HEK293 (cell line): ENCODE measurements around the gene MRPL17.

Experiments
- CTCF ChIA-PET: fragments of 350-600 bp; formaldehyde crosslinking; extraction: SDS; loops from one replicate; lab custom pipeline; 2021; ENCODE audit warnings: antibody characterized with exemption; lab: Yijun Ruan, JAX
- POLR2A ChIA-PET: fragments of 300-600 bp; formaldehyde crosslinking; extraction: SDS; loops from one replicate; lab custom pipeline; 2020; ENCODE audit warnings: antibody characterized with exemption, inconsistent platforms; lab: Yijun Ruan, JAX
- H3K27ac ChIP-seq: fragments of 200-500 bp; sonication (Bioruptor generic); 2 replicates; pipeline ENCODE4 v1.5.1; 2014; ENCODE audit warnings: low read depth, low read length, control low read depth, inconsistent platforms; ENCODE audit errors: extremely low read depth
- H3K36me3 ChIP-seq, 2 experiments: fragments of 200-500 bp in 1 of 2; sonication (Bioruptor generic) in 1 of 2; 1 replicate in 1 of 2; 2 replicates in 1 of 2; pipeline ENCODE4 v1.5.1; 2014 to 2017; ENCODE audit warnings: inconsistent platforms in 2 of 2, low read length in 2 of 2; ENCODE audit not compliant: control insufficient read depth in 2 of 2, insufficient read depth in 1 of 2
- H3K4me1 ChIP-seq: fragments of 200-500 bp; sonication (Bioruptor generic); 2 replicates; pipeline ENCODE4 v1.5.1; 2014; ENCODE audit warnings: mild to moderate bottlenecking, low read length, inconsistent platforms; ENCODE audit not compliant: control insufficient read depth, insufficient read depth
- H3K4me3 ChIP-seq: 2 replicates; pipeline ENCODE4 v1.5.1; 2011; ENCODE audit warnings: low read depth, mild to moderate bottlenecking, control low read depth, low read length, moderate library complexity
- H3K9me3 ChIP-seq: fragments of 200-500 bp; sonication (Bioruptor generic); 2 replicates; pipeline ENCODE4 v1.5.1; 2014; ENCODE audit warnings: low read depth, low read length, inconsistent platforms; ENCODE audit not compliant: control insufficient read depth, insufficient read depth
- HOXD13 ChIP-seq: sonication (generic); formaldehyde crosslinking; IDR thresholded peaks from 2 replicates; pipeline ENCODE4 v1.8.0; 2022; ENCODE audit warnings: missing genetic modification reagents, borderline replicate concordance
- RBAK ChIP-seq: fragments of 450-650 bp; formaldehyde crosslinking; IDR thresholded peaks from 2 replicates; pipeline ENCODE4 v1.5.1; 2016; ENCODE audit warnings: missing biosample characterization, missing genetic modification characterization
- SETDB1 ChIP-seq: IDR thresholded peaks from one replicate; pipeline ENCODE4 v1.6.1; 2017; ENCODE audit warnings: mild to moderate bottlenecking, low read length, moderate library complexity, mixed read lengths; ENCODE audit not compliant: insufficient read length
- ZEB2 ChIP-seq: fragments of 450-650 bp; formaldehyde crosslinking; IDR thresholded peaks from 2 replicates; pipeline ENCODE4 v1.5.1; 2016; ENCODE audit warnings: missing biosample characterization, missing genetic modification characterization
- ZFP3 ChIP-seq: fragments of 450-650 bp; formaldehyde crosslinking; IDR thresholded peaks from 2 replicates; pipeline ENCODE4 v1.5.1; 2016; ENCODE audit warnings: low read depth, missing biosample characterization, missing genetic modification characterization
- ZNF155 ChIP-seq: fragments of 450-650 bp; formaldehyde crosslinking; IDR thresholded peaks from 2 replicates; pipeline ENCODE4 v1.5.1; 2016; ENCODE audit warnings: missing biosample characterization, missing genetic modification characterization
- ZNF19 ChIP-seq: fragments of 450-650 bp; formaldehyde crosslinking; IDR thresholded peaks from 2 replicates; pipeline ENCODE4; 2016; ENCODE audit warnings: missing biosample characterization, missing genetic modification characterization, low read depth
- ZNF211 ChIP-seq: fragments of 450-650 bp; formaldehyde crosslinking; IDR thresholded peaks from 2 replicates; pipeline ENCODE4 v1.5.1; 2016; ENCODE audit warnings: low read depth, missing biosample characterization, missing genetic modification characterization
- ZNF223 ChIP-seq: fragments of 450-650 bp; formaldehyde crosslinking; IDR thresholded peaks from 2 replicates; pipeline ENCODE4 v1.5.1; 2016; ENCODE audit warnings: missing biosample characterization, missing genetic modification characterization
- ZNF266 ChIP-seq: fragments of 450-650 bp; formaldehyde crosslinking; IDR thresholded peaks from 2 replicates; pipeline ENCODE4 v1.5.1; 2016; ENCODE audit warnings: missing biosample characterization, missing genetic modification characterization, low read depth
- ZNF423 ChIP-seq: fragments of 450-650 bp; formaldehyde crosslinking; IDR thresholded peaks from 2 replicates; pipeline ENCODE4 v1.5.1; 2016; ENCODE audit warnings: missing biosample characterization, missing genetic modification characterization
- ZNF530 ChIP-seq: fragments of 450-650 bp; formaldehyde crosslinking; IDR thresholded peaks from 2 replicates; pipeline ENCODE4 v1.5.1; 2016; ENCODE audit warnings: low read depth, missing biosample characterization, missing genetic modification characterization
- ZNF555 ChIP-seq: fragments of 450-650 bp; formaldehyde crosslinking; conservative IDR thresholded peaks from 2 replicates; pipeline ENCODE4 v1.5.1; 2017; ENCODE audit warnings: missing biosample characterization, mild to moderate bottlenecking, missing genetic modification characterization, inconsistent platforms
- ZNF561 ChIP-seq: fragments of 450-650 bp; IDR thresholded peaks from 2 replicates; pipeline ENCODE4 v1.5.1; 2018; ENCODE audit warnings: missing biosample characterization, missing genetic modification characterization, borderline replicate concordance
- ZNF664 ChIP-seq: fragments of 450-650 bp; formaldehyde crosslinking; IDR thresholded peaks from 2 replicates; pipeline ENCODE4 v1.5.1; 2016; ENCODE audit warnings: missing biosample characterization, missing genetic modification characterization
- ZNF76 ChIP-seq: fragments of 450-650 bp; formaldehyde crosslinking; IDR thresholded peaks from 2 replicates; pipeline ENCODE4; 2016; ENCODE audit warnings: low read depth, missing biosample characterization, missing genetic modification characterization, borderline replicate concordance
- ZNF837 ChIP-seq: fragments of 450-650 bp; formaldehyde crosslinking; IDR thresholded peaks from 2 replicates; pipeline ENCODE4 v1.5.1; 2016; ENCODE audit warnings: missing biosample characterization, missing genetic modification characterization
- ZSCAN23 ChIP-seq: fragments of 450-650 bp; formaldehyde crosslinking; IDR thresholded peaks from 2 replicates; pipeline ENCODE4 v1.5.1; 2016; ENCODE audit warnings: missing biosample characterization, missing genetic modification characterization
- TF ChIP-seq, protein P1 (sequence below): fragments of 450-650 bp; formaldehyde crosslinking; IDR thresholded peaks from 2 replicates; pipeline ENCODE4 v1.5.1; 2017; ENCODE audit warnings: missing biosample characterization, missing genetic modification characterization
- TF ChIP-seq, protein P2 (sequence below): fragments of 450-650 bp; formaldehyde crosslinking; IDR thresholded peaks from 2 replicates; pipeline ENCODE4 v1.5.1; 2017; ENCODE audit warnings: missing biosample characterization, missing genetic modification characterization
- TF ChIP-seq, protein P3 (sequence below): fragments of 450-650 bp; formaldehyde crosslinking; IDR thresholded peaks from 2 replicates; pipeline ENCODE4 v1.5.1; 2016; ENCODE audit warnings: missing biosample characterization, missing genetic modification characterization
- TF ChIP-seq, protein P4 (sequence below): fragments of 450-650 bp; formaldehyde crosslinking; IDR thresholded peaks from 2 replicates; pipeline ENCODE4 v1.5.1; 2017; ENCODE audit warnings: missing biosample characterization, missing genetic modification characterization
- TF ChIP-seq, protein P5 (sequence below): fragments of 450-650 bp; formaldehyde crosslinking; IDR thresholded peaks from 2 replicates; pipeline ENCODE4 v1.5.1; 2016; ENCODE audit warnings: missing biosample characterization, missing genetic modification characterization
- TF ChIP-seq, protein P6 (sequence below): sonication (generic); formaldehyde crosslinking; IDR thresholded peaks from 2 replicates; pipeline ENCODE4 v1.8.1; 2022; ENCODE audit warnings: mild to moderate bottlenecking, moderate library complexity, missing genetic modification reagents
- TF ChIP-seq, protein P7 (sequence below): fragments of 450-650 bp; formaldehyde crosslinking; IDR thresholded peaks from 2 replicates; pipeline ENCODE4 v1.5.1; 2016; ENCODE audit warnings: missing biosample characterization, missing genetic modification characterization

The MRPL17 gene

DNA sequence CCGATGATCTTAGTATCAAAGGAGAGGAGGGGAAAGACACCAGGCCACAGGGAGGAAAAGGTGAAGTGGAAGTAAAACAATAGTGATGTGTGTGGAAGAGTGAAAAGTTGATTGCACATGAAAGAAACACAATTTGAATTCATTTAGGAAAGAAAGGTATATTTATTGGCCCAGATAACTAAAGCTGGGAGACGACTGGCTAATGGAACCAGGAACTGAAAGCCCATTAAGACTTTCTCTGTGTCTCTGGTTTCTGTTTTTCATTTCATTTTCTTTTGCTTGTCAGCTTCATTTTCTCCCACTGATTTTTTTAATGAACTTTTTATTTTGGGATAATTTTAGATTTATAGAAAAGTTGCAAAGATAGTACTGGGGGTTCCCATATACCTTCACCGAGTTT lies 22.4 kb downstream of the MRPL17 start:
- no peaks in the 10 kb centered on the region for H3K36me3 ChIP-seq
- no peak overlapping the region for H3K4me3 ChIP-seq
- POLR2A ChIA-PET: no interaction called here
- no peaks in the 10 kb centered on the region for H3K4me1 ChIP-seq
- CTCF ChIA-PET: no interaction called here
- no peaks in the 10 kb centered on the region for H3K9me3 ChIP-seq
- TF ChIP-seq ZNF155 (tag by site-specific recombination): no peak
- TF ChIP-seq, protein P1, sequence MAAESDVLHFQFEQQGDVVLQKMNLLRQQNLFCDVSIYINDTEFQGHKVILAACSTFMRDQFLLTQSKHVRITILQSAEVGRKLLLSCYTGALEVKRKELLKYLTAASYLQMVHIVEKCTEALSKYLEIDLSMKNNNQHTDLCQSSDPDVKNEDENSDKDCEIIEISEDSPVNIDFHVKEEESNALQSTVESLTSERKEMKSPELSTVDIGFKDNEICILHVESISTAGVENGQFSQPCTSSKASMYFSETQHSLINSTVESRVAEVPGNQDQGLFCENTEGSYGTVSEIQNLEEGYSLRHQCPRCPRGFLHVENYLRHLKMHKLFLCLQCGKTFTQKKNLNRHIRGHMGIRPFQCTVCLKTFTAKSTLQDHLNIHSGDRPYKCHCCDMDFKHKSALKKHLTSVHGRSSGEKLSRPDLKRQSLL (tag by site-specific recombination): no peak
- TF ChIP-seq ZNF837 (tag by site-specific recombination): no peak
- TF ChIP-seq RBAK (tag by site-specific recombination): no peak
- TF ChIP-seq, protein P2, sequence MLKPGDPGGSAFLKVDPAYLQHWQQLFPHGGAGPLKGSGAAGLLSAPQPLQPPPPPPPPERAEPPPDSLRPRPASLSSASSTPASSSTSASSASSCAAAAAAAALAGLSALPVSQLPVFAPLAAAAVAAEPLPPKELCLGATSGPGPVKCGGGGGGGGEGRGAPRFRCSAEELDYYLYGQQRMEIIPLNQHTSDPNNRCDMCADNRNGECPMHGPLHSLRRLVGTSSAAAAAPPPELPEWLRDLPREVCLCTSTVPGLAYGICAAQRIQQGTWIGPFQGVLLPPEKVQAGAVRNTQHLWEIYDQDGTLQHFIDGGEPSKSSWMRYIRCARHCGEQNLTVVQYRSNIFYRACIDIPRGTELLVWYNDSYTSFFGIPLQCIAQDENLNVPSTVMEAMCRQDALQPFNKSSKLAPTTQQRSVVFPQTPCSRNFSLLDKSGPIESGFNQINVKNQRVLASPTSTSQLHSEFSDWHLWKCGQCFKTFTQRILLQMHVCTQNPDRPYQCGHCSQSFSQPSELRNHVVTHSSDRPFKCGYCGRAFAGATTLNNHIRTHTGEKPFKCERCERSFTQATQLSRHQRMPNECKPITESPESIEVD: no peak
- no peak for TF ChIP-seq ZNF664 (tag by site-specific recombination)
- TF ChIP-seq ZNF555 (tag by site-specific recombination): no peak
- TF ChIP-seq SETDB1: no peak
- TF ChIP-seq, protein P3, sequence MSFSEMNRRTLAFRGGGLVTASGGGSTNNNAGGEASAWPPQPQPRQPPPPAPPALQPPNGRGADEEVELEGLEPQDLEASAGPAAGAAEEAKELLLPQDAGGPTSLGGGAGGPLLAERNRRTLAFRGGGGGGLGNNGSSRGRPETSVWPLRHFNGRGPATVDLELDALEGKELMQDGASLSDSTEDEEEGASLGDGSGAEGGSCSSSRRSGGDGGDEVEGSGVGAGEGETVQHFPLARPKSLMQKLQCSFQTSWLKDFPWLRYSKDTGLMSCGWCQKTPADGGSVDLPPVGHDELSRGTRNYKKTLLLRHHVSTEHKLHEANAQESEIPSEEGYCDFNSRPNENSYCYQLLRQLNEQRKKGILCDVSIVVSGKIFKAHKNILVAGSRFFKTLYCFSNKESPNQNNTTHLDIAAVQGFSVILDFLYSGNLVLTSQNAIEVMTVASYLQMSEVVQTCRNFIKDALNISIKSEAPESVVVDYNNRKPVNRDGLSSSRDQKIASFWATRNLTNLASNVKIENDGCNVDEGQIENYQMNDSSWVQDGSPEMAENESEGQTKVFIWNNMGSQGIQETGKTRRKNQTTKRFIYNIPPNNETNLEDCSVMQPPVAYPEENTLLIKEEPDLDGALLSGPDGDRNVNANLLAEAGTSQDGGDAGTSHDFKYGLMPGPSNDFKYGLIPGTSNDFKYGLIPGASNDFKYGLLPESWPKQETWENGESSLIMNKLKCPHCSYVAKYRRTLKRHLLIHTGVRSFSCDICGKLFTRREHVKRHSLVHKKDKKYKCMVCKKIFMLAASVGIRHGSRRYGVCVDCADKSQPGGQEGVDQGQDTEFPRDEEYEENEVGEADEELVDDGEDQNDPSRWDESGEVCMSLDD (tag by site-specific recombination): no peak
- no peak for TF ChIP-seq ZNF530
- no peak overlapping the region for H3K27ac ChIP-seq

DNA sequence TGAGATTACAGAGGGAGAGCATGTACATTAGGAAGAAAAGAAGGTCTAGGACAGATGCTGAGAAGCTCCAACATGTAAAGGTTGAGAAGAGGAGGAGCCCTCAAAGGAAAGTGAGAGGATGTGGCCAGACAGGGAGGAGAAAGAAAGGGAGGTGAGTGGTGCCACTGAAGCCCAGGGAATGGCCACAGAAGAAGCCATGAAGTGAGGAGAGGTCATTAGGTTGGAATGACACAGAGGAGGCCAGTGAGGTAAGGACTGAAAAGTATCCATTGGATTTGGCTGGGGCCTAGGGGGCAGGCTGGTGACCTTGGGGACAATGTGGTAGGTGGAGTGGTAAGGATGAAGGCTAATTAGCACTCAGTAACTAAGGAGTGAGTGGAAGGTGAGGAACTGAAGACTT lies 24.5 kb downstream of the MRPL17 start:
- no peak overlapping the region for H3K4me3 ChIP-seq
- H3K4me1 ChIP-seq: no peaks in the 10 kb centered on the region
- H3K9me3 ChIP-seq: no peaks in the 10 kb centered on the region
- H3K27ac ChIP-seq: no peak overlapping the region
- ChIA-PET POLR2A (interaction anchor here (1.1 kb wide), 1 partner anchor 15 kb away, joined by 3 read pairs; no protein-coding TSS in a partner anchor), CTCF (interaction anchor here (1.2 to 1.8 kb wide), 2 partner anchors 25 to 127 kb away, joined by 5 to 6 read pairs; partner anchors contain the start of gene MRPL17)
- H3K36me3 ChIP-seq: no peaks in the 10 kb centered on the region
- TF ChIP-seq, protein P4, sequence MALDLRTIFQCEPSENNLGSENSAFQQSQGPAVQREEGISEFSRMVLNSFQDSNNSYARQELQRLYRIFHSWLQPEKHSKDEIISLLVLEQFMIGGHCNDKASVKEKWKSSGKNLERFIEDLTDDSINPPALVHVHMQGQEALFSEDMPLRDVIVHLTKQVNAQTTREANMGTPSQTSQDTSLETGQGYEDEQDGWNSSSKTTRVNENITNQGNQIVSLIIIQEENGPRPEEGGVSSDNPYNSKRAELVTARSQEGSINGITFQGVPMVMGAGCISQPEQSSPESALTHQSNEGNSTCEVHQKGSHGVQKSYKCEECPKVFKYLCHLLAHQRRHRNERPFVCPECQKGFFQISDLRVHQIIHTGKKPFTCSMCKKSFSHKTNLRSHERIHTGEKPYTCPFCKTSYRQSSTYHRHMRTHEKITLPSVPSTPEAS: no peak
- TF ChIP-seq ZNF19 (no peak), ZSCAN23 (tag by site-specific recombination) (no peak), HOXD13 (CRISPR knock-in tag) (no peak), ZFP3 (tag by site-specific recombination) (no peak), SETDB1 (no peak), ZNF211 (tag by site-specific recombination) (no peak), ZNF266 (tag by site-specific recombination) (no peak), ZNF423 (tag by site-specific recombination) (no peak), ZNF223 (tag by site-specific recombination) (no peak), ZNF561 (tag by site-specific recombination) (no peak), ZEB2 (tag by site-specific recombination) (no peak), ZNF76 (no peak)
- TF ChIP-seq, protein P5, sequence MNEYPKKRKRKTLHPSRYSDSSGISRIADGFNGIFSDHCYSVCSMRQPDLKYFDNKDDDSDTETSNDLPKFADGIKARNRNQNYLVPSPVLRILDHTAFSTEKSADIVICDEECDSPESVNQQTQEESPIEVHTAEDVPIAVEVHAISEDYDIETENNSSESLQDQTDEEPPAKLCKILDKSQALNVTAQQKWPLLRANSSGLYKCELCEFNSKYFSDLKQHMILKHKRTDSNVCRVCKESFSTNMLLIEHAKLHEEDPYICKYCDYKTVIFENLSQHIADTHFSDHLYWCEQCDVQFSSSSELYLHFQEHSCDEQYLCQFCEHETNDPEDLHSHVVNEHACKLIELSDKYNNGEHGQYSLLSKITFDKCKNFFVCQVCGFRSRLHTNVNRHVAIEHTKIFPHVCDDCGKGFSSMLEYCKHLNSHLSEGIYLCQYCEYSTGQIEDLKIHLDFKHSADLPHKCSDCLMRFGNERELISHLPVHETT (tag by site-specific recombination): no peak
- TF ChIP-seq, protein P6, sequence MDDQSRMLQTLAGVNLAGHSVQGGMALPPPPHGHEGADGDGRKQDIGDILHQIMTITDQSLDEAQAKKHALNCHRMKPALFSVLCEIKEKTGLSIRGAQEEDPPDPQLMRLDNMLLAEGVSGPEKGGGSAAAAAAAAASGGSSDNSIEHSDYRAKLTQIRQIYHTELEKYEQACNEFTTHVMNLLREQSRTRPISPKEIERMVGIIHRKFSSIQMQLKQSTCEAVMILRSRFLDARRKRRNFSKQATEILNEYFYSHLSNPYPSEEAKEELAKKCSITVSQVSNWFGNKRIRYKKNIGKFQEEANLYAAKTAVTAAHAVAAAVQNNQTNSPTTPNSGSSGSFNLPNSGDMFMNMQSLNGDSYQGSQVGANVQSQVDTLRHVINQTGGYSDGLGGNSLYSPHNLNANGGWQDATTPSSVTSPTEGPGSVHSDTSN (CRISPR knock-in tag): no peak
- TF ChIP-seq, protein P7, sequence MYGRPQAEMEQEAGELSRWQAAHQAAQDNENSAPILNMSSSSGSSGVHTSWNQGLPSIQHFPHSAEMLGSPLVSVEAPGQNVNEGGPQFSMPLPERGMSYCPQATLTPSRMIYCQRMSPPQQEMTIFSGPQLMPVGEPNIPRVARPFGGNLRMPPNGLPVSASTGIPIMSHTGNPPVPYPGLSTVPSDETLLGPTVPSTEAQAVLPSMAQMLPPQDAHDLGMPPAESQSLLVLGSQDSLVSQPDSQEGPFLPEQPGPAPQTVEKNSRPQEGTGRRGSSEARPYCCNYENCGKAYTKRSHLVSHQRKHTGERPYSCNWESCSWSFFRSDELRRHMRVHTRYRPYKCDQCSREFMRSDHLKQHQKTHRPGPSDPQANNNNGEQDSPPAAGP (tag by site-specific recombination): no peak
